GM21825 (cell line): Measurements from ENCODE around the gene SLC9A8.
A peak's percentile ranks its signal among the peaks of the same experiment; 100 is the strongest.
"Not testable (repeated sequence)": the region's sequence is repeated elsewhere in the genome, so short reads cannot be mapped to it uniquely, and the experiment has no call there.

Experiments used
- ATAC-seq: cut with Tn5 transposase; IDR thresholded peaks from one replicate; pipeline ENCODE4 v1.9.1; 2021; ENCODE audit warnings: mild to moderate bottlenecking, moderate library complexity; ENCODE audit not compliant: unreplicated experiment

SLC9A8 gene

GRCh38 chr20:49892817-49893216 lies 80.2 kb downstream of the SLC9A8 start:
- no peak for ATAC-seq

GRCh38 chr20:49893242-49894072 lies 80.8 kb downstream of the SLC9A8 start:
- ATAC-seq, result no peak

- ATAC-seq, result no peak
Observed at GRCh38 chr20:49894073-49894470, 81.4 kb downstream of the SLC9A8 start.

- not testable (repeated sequence) for ATAC-seq
Observed at GRCh38 chr20:49895474-49896093, 83.0 kb downstream of the SLC9A8 start.

- no peak for ATAC-seq
Observed at GRCh38 chr20:49896204-49896603, 83.6 kb downstream of the SLC9A8 start.

GRCh38 chr20:49899541-49900383 lies 87.1 kb downstream of the SLC9A8 start:
- ATAC-seq, result no peak

GRCh38 chr20:49901588-49901987 lies 89.0 kb downstream of the SLC9A8 start:
- ATAC-seq, result no peak

- ATAC-seq, result no peak
Observed at GRCh38 chr20:49904440-49905214, 92.0 kb downstream of the SLC9A8 start.

- no peak for ATAC-seq
Observed at GRCh38 chr20:49905415-49906091, 92.9 kb downstream of the SLC9A8 start.

- no peak for ATAC-seq
Observed at GRCh38 chr20:49906101-49906604, 93.5 kb downstream of the SLC9A8 start.

- ATAC-seq, result no peak
Observed at GRCh38 chr20:49906615-49907154, 94.1 kb downstream of the SLC9A8 start.

- no peak for ATAC-seq
Observed at GRCh38 chr20:49907405-49908257, 95.0 kb downstream of the SLC9A8 start.

- no peak for ATAC-seq
Observed at GRCh38 chr20:49908258-49908565, 95.6 kb downstream of the SLC9A8 start.

- ATAC-seq, result no peak
Observed at GRCh38 chr20:49909499-49910339, 97.1 kb downstream of the SLC9A8 start.

GRCh38 chr20:49910340-49910706 lies 97.7 kb downstream of the SLC9A8 start:
- ATAC-seq, result no peak

- no peak for ATAC-seq
Observed at GRCh38 chr20:49913399-49914047, 100.9 kb downstream of the SLC9A8 start.

- ATAC-seq, result peak; percentile 26
Observed at GRCh38 chr20:49914310-49915117, 101.9 kb downstream of the SLC9A8 start.
